ENCODE results near the gene PRM2.

PRM2 gene

DNA sequence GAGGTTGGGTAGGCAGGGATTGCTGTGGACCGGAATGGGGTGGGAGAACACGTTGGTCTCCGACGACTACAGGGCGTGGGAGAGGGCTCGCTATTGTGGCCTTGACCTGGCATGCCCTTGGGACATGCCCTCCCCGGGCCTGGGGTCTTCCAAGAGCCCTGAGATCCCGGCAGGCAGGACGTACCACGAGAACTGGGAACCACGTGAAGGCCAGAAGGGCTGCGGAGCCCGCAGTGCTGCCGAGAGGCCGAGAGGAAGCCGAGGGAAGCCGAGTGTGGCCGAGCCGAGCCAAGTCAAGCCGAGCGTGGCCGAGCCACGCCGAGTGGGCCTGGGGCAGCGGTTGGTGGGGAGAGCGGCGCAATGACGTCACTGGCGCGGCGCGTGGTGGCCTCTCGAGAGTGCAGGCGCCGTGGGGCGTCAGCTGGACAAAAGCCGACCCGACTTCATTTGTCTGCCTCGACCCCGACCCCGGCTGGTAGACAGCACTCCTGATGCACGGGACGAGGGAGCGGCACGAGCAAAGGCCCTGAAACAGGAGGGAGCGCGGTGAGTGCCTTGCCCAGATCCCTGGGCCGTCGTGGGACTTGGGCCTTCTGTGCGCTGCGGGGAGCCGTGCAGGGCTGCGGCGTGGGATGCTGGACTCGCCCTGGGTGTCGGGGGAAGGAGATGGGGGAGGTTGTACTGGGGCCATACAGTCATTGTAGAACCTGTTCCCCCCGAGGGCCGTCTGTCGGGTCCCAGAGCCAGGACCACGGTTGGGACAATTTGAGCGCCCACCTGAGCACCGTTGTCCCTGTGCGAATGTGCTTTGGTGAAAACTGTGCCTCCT is 26.8 kb downstream of the PRM2 start:
- DNase-seq (ENCODE audit: low read depth in 1 of 2, low spot score in 1 of 2): no peak

DNA sequence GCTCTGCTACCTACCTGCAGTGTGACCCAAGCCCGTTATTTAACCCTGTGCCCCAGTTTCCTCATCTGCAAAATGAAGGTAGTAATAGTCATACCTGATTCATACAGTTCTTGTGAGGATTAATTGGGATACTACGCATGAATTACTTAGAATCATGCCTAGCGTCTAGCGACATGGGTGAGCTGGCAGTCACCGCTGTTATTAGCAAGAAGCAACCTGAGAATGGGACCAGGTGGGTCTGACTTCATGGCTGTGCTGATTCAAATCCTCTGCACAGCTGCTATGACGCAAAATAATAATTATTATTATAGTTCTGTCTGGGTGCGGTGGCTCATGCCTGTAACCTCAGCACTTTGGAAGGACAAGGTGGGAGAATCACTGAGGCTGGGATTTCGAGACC is 28.1 kb downstream of the PRM2 start:
- no peak for DNase-seq (ENCODE audit: low read depth in 1 of 2, low spot score in 1 of 2)

DNA sequence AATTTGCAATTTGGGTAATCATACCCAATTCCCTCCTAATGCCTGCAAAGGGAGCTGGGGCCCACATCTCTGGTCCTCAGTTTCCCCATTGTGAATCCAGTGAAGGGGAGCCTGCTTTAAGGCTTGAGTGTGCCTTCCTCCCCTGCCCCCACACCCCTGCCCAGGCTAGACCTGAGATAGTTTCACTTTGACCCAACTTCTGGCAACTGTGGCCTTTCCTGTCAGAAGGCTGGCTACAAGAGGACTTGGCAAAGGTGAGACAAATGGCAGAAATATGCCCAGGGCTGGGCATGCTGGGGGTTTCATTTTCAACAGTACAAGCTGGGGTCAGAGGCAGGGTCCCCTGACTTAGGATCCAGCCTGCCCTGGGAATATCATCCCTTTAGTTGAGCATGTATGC is 30.3 kb downstream of the PRM2 start:
- DNase-seq (ENCODE audit: low read depth in 1 of 2, low spot score in 1 of 2): no peak

DNA sequence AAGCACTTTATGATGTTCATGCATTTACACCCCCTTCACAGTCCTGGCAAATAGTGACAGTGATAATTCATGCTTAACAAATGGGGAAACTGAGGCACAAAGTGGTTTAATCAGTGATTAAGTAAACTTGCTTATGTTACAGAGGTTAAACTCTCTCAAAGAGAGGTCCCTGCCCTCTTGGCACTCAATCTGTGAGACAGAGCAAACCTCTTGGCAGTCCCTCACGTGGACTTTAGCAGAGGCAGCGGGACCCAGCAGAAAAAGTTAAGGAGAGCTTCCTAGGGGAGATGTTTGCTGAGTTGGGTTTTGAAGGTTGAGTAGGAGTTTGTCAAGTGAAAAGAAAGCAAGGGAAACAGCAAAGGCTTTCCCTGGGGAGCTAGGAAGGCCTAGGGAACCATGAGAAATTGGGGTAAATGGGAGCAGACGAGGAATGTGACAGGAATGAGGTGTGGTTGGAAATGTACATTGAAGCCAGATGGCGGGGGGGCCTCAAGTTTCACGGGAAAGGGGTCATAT is 31.0 kb downstream of the PRM2 start:
- no peak for DNase-seq (ENCODE audit: low read depth in 1 of 2, low spot score in 1 of 2)

DNA sequence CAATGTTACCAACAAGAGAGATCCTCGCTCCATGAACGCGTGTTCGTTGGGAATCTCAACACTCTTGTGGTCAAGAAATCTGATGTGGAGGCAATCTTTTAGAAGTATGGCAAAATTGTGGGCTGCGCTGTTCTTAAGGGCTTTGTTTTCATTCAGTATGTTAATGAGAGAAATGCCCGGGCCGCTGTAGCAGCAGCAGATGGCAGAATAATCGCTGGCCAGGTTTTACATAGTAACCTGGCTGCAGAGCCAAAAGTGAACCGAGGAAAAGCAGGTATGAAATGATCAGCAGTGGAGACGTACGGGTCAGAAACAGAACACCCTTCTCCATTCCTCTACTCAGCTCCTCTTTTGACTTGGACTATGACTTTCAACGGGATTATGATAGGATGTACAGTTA is 33.6 kb downstream of the PRM2 start:
- no peak for DNase-seq (ENCODE audit: low read depth in 1 of 2, low spot score in 1 of 2)

DNA sequence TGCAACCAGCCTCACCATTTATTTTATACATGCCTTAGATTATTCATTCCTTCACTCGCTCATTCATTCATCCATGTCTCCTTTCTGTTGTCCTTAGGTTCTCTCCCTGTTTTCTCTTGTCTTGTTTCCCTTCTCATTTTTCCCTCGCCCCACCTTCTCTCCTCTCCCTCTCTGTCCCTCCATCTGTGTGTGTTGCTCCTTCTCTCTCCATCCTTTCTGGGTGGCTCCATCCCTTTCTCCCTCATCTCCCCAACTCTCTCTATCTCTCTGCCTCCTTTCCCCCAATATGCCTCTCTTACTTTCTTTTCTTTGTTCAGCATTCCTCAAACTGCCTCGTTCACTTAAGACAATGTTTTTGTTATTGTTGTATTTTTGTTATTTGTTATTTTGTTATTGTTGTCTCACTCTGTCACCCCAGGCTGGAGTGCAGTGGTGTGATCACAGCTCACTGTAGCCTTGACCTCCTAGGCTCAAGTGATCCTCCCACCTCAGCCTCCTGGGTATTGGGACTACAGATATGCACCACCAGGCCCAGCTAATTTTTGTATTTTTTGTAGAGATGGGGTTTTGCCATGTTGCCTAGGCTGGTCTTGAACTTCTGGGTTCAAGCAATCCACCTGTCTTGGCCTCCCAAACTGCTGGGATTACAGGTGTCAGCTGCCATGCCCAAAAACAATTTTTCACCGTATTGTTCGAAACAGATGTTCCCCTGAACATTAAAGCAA is 34.6 kb downstream of the PRM2 start:
- DNase-seq (ENCODE audit: low read depth in 1 of 2, low spot score in 1 of 2): no peak

DNA sequence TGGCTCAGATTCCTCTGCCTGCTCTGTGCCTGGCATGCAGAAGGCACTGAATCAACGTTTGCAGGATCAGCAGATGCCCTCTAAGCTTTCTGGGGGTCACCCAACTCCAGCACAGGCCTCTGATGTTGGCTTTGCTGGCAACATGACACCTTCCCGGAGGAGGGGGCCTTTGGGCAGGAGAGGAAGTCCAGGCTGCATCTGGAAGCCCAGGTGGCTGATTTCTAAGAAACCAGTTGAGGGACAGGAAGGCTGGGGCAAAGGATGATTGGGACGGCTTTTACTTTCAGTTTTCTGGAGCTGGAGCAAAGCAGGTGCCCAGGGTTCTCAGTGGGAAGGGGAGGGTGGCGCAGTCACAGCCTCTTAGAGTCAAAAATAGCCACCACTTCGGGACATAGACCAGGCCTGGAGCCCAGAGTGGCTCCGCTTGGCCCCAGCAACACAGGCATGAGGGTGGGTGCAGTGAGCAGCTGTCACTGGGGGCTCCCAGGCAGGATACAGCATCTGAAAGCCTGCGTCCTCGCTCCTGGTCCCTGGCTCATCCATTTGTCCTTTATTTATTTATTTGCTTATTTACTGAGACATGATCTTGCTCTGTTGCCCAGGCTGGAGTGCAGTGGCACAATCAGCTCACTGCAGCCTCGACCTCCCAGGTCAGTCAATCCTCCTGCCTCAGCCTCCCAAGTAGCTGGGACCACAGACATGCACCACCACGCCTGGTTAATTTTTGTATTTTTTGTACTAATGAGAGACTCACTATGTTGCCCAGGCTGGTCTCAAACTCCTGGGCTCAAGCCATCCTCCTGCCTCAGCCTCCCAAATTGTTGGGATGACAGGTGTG is 35.4 kb downstream of the PRM2 start:
- DNase-seq (ENCODE audit: low read depth in 1 of 2, low spot score in 1 of 2): no peak

DNA sequence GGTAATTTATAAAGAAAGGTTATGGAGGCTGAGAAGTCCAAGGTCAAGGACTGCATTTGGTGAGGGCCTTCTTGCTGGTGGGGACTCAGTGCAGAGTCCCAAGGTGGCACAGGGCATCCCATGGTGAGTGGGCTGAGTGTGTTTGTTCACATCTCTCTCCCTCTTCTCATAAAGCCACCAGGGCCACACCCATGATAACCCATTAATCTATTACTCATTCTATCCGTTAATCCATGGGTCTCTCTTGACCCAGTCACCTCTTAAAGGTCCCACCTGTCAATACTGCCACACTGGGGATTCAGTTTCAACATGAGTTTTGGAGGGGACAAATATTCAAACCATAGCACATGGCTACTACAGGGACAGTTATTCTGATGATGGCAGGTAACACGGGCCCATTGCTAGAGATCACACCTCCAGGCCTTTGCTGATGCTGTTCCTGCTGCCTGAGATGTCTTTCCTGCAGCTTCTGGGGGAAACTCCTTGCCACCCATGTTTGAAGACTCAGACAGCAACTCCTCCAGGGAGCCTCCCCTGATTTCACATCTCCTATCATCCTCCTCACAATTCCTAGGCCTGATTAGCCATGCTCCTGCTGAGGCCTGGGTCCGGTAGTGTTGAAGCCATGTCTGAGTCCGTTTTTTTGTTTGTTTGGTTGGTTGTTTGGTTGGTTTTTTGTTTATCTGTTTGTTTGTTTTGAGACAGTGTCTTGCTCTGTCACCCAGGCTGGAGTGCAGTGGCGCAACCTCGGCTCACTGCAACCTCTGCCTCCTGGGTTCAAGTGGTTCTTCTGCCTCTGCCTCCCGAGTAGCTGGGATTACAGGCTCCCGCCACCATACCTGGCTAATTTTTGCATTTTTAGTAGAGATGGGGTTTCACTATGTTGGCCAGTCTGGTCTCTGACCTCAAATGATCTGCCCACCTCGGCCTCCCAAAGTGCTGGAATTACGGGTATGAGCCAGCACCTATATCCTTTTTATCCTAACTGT is 36.3 kb downstream of the PRM2 start:
- no peak for DNase-seq (ENCODE audit: low read depth in 1 of 2, low spot score in 1 of 2)

DNA sequence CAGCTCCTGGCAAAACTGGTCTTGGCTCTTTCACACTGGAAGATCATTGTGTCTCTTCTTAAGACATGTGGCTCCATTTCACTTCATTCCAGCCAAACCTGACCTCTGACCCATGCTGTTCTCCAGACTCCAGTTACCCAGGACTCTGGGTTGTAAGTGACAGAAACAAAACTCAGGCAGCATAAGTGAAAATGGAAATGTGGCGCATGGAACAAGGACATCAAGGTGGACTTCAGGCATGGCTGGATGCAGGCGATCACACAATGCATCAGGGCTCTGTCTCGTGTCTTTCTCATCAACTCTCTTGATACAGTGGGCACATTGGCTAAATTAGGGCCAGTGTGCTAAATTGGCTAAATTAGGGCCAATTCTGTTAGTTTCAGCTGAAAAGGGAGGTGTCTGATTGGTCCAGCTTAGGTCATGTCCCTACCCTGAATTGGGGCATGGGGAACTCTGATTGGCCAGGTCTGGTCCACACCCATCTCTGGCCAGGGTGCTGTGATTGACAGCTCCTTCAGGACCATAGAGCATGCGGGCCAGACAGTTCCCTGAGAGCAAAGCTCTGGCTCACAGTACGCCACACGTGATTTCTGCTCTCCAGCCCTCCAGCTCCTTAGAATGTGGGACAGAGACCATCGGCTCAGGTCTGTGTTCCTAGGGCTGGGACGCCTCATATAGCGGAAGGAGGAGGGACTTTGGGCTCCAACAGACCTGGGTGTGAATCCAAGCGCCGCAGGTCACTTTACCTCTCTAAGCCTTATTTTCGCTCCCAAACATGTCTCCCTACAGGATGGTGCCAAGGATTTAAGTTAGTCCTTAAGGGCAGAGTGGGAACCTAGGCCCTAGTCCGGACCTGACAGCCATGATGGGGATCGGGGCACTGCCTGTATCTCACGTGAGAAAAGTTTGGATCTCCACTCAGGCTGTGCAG is 37.7 kb downstream of the PRM2 start:
- DNase-seq (ENCODE audit: low read depth in 1 of 2, low spot score in 1 of 2): no peak

DNA sequence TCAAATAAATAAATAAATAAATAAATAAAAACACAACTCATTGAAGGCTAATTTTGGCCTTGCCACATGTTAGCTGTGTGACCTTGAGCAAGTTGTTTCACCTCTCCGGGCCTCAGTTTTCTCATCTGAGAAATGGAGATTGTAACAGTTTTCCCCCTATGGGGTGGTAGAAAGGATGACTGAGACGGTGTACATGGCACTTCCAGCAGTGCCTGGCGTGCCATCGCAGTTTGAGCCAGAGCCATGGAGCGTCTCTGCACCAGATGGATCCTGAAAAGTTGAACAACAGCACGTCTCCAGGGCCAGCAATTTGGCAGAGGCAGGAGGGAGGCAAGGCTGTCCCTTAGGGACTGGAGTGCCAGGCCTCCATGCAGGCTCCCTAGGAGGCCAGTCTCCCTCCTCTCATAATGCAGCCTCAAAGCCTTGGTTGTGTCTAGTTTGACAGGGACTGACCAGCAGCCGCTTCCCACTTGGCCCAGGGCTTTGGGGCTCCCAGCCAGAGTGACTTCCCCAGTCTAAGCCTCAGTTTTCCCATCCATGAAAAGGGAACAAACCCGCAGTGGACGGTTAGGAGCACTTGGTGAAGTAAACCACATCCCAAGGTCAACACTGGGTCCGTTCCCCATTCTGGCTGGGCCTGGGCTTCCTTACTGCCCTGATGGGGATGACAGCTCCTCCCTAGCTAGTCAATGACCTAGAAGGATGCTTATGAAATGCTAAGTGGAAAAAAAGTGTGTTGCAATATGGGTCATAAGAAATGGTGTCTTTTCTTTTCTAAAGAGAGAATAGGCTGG is 39.6 kb downstream of the PRM2 start:
- DNase-seq (ENCODE audit: low read depth in 1 of 2, low spot score in 1 of 2): no peak

DNA sequence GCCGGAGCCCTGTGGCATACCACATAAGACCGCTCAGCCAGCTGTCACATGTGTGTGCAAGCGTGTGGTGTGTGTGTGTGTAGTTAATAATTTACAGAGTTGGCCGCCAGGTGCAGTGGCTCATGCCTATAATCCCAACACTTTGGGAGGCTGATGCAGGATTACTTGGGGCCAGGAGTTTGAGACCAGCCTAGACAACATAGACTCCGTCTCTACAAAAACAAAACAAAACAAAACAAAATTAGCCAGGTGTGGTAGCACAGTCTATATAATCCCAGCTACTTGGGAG is 40.6 kb downstream of the PRM2 start:
- DNase-seq (ENCODE audit: low read depth in 1 of 2, low spot score in 1 of 2): no peak

DNA sequence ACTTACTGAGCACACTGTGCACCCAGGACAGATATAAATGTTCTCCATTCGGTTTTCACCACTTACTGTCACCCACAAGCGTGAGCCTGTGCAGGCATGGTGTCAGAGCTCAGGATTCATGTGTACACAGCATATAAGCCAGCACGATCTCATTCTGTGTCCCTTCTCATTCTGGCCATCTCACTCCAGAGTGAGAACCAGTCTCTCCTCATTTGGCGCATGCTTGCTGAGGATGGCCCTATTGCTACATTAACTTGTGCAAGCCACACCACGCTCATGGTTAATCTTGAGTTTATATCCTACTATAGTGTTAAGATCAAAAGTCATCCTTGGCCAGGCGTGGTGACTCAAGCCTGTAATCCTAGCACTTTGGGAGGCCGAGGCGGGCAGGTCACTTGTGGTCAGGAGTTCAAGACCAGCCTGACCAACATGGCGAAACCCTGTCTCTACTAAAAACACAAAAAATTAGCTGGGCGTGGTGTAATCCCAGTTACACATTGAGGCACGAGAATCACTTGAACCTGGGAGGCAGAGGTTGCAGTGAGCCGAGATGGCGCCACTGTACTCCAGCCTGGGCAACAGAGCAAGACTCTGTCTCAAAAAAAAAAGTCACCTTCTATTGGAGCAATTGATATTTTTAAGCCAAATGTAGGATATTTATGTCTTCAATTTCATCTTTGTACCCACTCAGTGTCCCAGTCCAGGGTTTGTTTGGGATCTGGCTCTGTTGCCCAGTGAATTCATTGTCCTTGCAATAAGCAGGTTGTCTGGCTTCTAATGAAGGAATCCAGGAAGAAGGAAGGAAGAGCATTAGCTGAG is 41.2 kb downstream of the PRM2 start:
- DNase-seq (ENCODE audit: low read depth in 1 of 2, low spot score in 1 of 2): no peak

DNA sequence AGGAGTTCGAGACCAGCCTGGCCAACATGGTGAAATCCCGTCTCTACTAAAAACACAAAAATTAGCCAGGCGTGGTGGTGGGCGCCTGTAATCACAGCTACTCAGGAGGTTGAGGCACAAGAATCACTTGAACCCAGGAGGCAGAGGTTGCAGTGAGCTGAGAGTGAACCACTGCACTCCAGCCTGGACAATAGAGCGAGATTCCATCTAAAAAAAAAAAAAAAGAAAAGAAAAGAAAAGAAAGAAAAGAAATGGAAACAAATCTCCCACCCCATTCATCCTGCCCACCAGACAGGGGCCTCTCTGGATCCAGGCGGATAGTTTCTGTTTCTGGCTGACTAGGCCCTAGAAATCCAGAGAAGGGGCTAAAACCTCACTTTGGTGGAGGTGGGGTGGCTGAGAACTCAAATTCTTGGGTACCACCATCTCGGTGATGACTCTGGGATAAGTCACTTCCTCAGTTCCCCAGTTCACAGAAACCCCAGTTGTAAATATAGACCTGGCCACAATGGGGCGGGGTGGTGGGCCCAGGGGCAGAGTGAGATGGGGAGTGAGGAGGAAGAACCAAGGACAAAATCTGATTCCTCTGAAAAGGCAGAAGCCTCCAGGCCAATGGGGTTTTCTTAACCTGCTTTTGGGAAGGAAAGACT is 42.4 kb downstream of the PRM2 start:
- peak; percentile 50 to 73 for DNase-seq (ENCODE audit: low read depth in 1 of 2, low spot score in 1 of 2)

DNA sequence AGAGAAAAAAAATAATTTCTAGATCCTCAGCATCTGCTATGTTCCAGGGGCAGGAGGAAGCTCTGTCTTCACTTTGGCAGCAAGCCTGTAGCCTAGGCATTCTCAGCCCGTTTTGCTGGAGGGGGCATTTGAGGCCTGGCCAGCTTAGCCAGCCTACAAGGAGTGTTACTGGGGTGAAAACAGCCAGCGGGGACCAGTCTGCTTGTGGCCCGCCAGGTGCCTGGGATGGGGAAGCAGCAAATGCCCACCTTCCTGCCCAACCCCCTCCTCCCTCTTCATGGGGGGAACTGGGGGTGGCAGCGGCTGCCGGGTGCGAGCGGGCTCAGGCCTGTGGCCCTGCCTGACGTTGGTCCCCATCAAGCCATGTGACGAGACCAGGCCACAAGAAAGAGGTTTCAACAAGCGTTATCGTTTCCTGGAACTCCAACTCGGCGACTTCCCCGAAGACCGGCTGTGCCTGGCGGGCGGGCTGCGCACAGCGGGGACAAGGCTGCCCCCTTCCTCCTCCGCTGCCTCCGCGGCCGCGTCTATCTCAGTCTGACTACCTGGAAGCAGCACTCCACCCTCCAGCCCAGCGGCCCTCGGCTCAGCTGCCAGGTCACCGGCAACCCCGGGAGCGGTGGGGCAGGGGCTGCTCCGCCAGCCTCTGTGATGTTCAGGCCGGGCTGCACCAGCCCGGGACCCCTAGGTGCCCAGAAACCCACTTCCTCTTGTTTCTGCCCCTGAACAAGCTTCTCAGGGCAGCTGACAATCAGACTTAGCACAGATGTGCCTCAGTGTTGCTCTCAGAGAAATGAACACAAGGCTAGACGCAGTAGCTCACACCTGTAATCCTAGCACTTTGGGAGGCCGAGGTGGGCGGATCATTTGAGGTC is 43.2 kb downstream of the PRM2 start:
- DNase-seq (ENCODE audit: low read depth in 1 of 2, low spot score in 1 of 2): peak; percentile 79 to 85

DNA sequence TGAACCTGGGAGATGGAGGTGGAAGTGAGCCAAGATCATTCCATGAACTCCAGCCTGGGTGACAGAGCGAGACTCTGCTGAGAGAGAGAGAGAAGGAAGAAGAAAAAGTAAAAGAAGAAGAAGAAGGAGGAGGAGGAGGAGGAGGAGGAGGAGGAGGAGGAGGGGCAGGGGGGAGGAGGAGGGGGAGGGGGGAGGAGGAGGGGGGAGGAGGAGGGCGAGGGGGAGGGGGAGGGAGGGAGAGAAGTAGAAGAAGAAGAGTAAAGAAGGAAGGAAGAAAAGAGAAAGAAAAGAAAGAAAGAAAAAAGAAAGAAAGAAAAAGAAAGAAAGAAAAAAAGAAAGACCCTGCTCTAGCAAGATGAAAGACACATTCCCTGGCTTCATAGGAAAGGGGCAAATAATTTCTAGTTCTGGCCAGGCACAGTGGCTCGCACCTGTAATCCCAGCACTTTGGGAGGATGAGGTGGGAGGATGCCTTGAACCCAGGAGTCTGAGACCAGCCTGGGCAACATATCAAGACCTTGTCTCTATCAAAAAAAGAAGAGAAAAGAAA is 43.9 kb downstream of the PRM2 start:
- DNase-seq (ENCODE audit: low read depth in 1 of 2, low spot score in 1 of 2): no peak

DNA sequence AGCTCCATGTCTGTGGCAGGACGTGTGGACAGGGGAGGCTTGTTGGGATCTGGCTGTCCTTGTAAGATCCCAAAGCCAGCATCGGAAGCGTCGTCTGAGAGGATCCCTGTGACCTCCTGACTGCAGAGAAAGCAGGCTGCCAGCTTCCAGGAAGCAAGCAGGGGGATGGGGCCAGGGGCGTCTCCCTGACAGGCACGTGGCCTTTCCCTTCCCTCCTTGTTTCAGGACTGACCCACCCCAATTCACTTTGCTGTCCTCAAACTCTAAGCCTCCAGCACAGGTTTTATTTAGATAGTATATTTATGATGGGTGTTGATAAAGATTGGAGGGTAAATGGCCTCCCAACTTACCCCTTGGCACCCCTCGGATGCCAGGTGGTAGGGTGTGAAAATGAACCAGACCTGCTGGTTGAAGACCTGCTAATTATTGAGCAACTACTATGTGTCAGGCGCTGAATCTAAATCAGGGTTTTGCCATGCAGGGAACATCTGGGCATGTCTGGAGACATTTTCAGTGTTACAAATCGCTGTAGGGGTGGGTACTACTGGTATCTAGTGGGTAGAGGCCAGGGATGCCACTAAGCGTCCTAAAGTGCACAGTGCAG is 44.8 kb downstream of the PRM2 start:
- no peak for DNase-seq (ENCODE audit: low read depth in 1 of 2, low spot score in 1 of 2)

All from activated CD4-positive, alpha-beta T cell treated with anti-CD3 and anti-CD28 coated beads, Interleukin-2, amount 50 U/mL, for 24 hours (primary cell).